ENCODE measurements around the gene PEAK1. TPM values are rescaled to one million over a fixed set of nuclear protein-coding genes. Genes with fewer than 3 reads are reported as not detected.

PEAK1 gene
- polyA plus RNA-seq, 1 experiment, result 52.1 TPM

- no peak for TF ChIP-seq CTCF (IDR thresholded peaks at IDR 0.05; ENCODE audit: low read depth, low read length)
- CTCF ChIA-PET, result no interaction called here
- H3K9me3 ChIP-seq (ENCODE audit: control insufficient read depth, insufficient read depth, low read length), result no peaks in the 10 kb centered on the region
- no peak for DNase-seq (ENCODE audit: low read depth, low spot score)
- H3K4me3 ChIP-seq (ENCODE audit: low read depth, low read length), result no peak overlapping the region
- no peak overlapping the region for H3K27ac ChIP-seq (ENCODE audit: low read depth, low read length)
- H3K27me3 ChIP-seq (ENCODE audit: control insufficient read depth, insufficient read depth, low read length), result no peaks in the 10 kb centered on the region
- POLR2A ChIA-PET, result no interaction called here
These were observed 355.8 kb downstream of the PEAK1 start for GRCh38 chr15:77064063-77064462.

GRCh38 chr15:77063249-77063648 is 356.7 kb downstream of the PEAK1 start:
- TF ChIP-seq CTCF (IDR thresholded peaks at IDR 0.05; ENCODE audit: low read depth, low read length), result no peak
- Histone ChIP-seq H3K9me3 (ENCODE audit: control insufficient read depth, insufficient read depth, low read length) (no peaks in the 10 kb centered on the region), H3K4me3 (ENCODE audit: low read depth, low read length) (no peak overlapping the region), H3K27ac (ENCODE audit: low read depth, low read length) (no peak overlapping the region), H3K27me3 (ENCODE audit: control insufficient read depth, insufficient read depth, low read length) (no peaks in the 10 kb centered on the region)
- DNase-seq (ENCODE audit: low read depth, low spot score), result no peak
- ChIA-PET CTCF (no interaction called here), POLR2A (no interaction called here)

GRCh38 chr15:77060546-77060945 is 359.4 kb downstream of the PEAK1 start:
- no peaks in the 10 kb centered on the region for H3K27me3 ChIP-seq (ENCODE audit: control insufficient read depth, insufficient read depth, low read length)
- no peak for TF ChIP-seq CTCF (IDR thresholded peaks at IDR 0.05; ENCODE audit: low read depth, low read length)
- POLR2A ChIA-PET, result no interaction called here
- CTCF ChIA-PET, result interaction anchor here (1.9 kb wide), 1 partner anchor 12 kb away, joined by 5 read pairs; no protein-coding TSS in a partner anchor
- DNase-seq (ENCODE audit: low read depth, low spot score), result no peak
- H3K9me3 ChIP-seq (ENCODE audit: control insufficient read depth, insufficient read depth, low read length), result no peaks in the 10 kb centered on the region
- no peak overlapping the region for H3K4me3 ChIP-seq (ENCODE audit: low read depth, low read length)
- H3K27ac ChIP-seq (ENCODE audit: low read depth, low read length), result no peak overlapping the region

GRCh38 chr15:77059786-77060361 is 360.0 kb downstream of the PEAK1 start:
- H3K4me3 ChIP-seq (ENCODE audit: low read depth, low read length), result no peak overlapping the region
- POLR2A ChIA-PET, result interaction anchor here (1.0 kb wide), 1 partner anchor 11 kb away, joined by 4 read pairs; the partner anchor contains the start of gene TSPAN3

More at GRCh38 chr15:77059786-77060361, 360.0 kb downstream of the PEAK1 start:
- H3K27ac ChIP-seq (ENCODE audit: low read depth, low read length), result no peak overlapping the region
- CTCF ChIA-PET, result interaction anchor here (1.3 to 1.9 kb wide), 2 partner anchors 12 to 483 kb away, joined by 3 to 5 read pairs; no protein-coding TSS in a partner anchor
- TF ChIP-seq CTCF (IDR thresholded peaks at IDR 0.05; ENCODE audit: low read depth, low read length), result no peak
- no peaks in the 10 kb centered on the region for H3K27me3 ChIP-seq (ENCODE audit: control insufficient read depth, insufficient read depth, low read length)
- no peaks in the 10 kb centered on the region for H3K9me3 ChIP-seq (ENCODE audit: control insufficient read depth, insufficient read depth, low read length)
- no peak for DNase-seq (ENCODE audit: low read depth, low spot score)

Data from AG04450 (cell line).